ENCODE results near the gene ANLN. TPM values are rescaled to one million over a fixed set of nuclear protein-coding genes. Genes with fewer than 3 reads are reported as not detected.
A peak's percentile ranks its signal among the peaks of the same experiment; 100 is the strongest.

ANLN gene
- total RNA-seq, 1 donor from 2014 or later = 52.6 TPM

- DNase-seq (ENCODE audit: low read depth, low spot score) = no peak
Measured at GRCh38 chr7:36409180-36409579, 19.5 kb downstream of the ANLN start.

DNA sequence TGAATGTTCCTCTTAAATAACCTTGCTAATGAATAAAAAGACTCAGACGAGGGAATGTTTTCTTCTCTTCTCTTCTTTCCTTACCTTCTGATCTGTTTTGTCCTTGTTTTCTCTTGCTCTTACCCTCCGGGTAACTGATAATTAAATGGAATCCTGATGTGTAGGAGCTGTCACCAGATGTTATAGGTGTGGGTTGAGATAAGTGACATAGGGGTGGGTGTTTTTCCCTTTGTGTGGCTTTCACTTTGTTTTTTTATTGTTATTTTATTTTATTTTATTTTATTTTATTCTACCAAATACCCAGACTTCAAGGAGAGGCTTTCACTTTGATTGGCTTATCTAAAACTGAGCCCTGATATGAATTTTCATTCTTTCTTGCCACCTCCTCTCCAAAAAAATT, 25.5 kb downstream of the ANLN start:
- DNase-seq (ENCODE audit: low read depth, low spot score) = no peak

DNA sequence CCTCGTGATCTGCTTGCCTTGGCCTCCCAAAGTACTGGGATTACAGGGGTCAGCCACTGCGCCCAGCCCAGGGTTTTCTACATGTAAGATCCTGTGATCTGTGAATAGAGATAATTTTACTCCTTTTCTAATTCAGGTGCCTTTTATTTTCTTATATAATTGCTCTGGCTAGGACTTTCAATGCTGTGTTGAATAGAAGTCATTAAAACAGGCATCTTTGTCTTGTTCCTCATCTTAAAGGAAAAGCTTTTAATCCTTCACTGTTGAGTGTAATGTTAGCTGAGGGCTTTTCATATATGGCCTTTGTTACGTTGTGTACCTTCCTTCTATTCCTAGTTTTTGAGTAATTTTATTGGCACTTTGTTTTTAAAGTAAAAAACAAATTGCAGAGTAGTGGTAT, 26.6 kb downstream of the ANLN start:
- no peak for DNase-seq (ENCODE audit: low read depth, low spot score)

DNA sequence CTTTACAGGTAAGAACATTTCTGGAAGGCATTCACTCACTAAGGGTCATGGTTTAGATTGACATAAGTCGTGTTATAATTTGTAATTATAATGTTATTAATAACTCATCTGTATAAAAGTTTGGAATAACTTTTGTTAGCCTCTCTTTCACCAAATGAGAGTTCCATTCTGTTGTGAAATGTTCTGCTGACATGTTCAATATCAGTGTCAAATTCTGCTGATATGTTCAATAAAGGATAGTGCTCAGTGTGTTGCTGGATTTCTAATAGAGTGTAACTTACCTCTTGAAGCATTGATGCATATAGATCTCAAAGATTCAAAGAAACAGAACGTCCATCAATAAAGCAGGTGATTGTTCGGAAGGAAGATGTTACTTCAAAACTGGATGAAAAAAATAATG, 30.6 kb downstream of the ANLN start:
- no peak for DNase-seq (ENCODE audit: low read depth, low spot score)

- DNase-seq (ENCODE audit: low read depth, low spot score) = no peak
Measured at GRCh38 chr7:36422072-36422471, 32.4 kb downstream of the ANLN start.

GRCh38 chr7:36423633-36424032, 34.0 kb downstream of the ANLN start:
- DNase-seq (ENCODE audit: low read depth, low spot score) = no peak

- no peak for DNase-seq (ENCODE audit: low read depth, low spot score)
Measured at GRCh38 chr7:36430186-36430585, 40.5 kb downstream of the ANLN start.

DNA sequence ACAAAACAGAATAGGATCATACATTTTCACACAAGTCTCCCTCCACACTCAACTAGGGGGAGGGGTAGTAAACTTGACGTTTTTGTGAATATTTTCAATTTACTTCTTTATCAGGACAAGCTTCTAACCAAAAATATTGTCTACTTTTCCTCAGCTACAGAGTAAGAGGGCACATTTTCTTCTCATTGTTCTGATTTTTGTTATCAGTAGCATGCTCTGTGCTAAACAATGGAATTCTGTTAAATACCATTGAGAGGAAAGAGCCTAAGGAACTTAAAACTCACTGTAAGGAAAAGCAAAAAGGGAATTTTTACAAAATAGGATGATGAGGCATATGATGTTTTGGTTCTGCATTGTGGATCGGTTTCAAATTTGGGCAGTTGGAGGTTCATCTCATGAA, 41.2 kb downstream of the ANLN start:
- DNase-seq (ENCODE audit: low read depth, low spot score) = peak; percentile 4

GRCh38 chr7:36438211-36438610, 48.5 kb downstream of the ANLN start:
- DNase-seq (ENCODE audit: low read depth, low spot score) = no peak

- no peak for DNase-seq (ENCODE audit: low read depth, low spot score)
Measured at GRCh38 chr7:36439624-36440023, 50.0 kb downstream of the ANLN start.

DNA sequence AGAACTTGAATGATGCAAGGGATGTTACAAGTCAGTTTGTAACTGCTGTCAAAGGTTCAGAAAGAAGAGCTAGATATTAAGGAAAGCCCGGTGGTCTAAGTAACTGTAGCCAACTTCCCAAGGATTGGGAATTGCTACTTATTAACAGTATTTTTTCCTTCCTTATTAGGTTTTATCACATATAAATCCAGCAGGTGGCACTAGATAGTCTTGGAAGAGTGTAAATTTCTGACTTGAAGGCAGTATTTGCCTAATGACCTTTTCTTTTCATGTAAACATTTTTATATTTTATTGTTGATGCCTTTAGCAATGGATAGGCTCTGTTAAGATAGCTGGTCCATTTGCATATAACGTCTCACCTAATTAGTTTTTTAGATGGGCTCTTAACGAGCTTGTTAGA, 51.2 kb downstream of the ANLN start:
- DNase-seq (ENCODE audit: low read depth, low spot score) = peak; percentile 1

- DNase-seq (ENCODE audit: low read depth, low spot score) = no peak
Measured at GRCh38 chr7:36441344-36442022, 51.8 kb downstream of the ANLN start.

DNA sequence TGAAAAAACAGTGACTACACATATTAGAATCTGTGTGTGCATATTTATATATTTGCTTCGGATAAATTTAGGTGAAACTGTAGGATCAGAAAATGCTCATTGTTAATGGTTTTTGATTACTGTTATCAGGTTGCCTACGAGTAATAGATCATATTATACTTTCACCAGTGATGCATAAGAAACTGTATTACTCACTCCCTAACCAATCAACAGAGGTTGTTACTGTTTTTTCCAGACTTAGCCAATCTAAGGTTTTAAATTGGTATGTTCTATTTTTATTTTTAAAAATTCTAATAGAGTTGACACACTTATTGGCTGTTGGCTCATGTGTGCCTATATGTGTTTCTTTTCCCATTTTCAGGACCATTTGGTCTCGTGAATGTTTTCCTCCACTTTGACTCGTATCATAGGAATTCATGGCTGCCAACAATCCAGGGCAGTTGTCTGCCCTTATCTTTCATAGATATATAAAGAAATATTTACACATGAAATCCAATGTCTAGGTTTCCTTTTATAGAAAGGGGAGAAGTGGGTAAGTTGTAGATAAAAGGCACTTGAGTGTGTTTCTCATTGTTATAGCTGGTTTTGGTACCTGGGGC, 59.2 kb downstream of the ANLN start:
- no peak for DNase-seq (ENCODE audit: low read depth, low spot score)

DNA sequence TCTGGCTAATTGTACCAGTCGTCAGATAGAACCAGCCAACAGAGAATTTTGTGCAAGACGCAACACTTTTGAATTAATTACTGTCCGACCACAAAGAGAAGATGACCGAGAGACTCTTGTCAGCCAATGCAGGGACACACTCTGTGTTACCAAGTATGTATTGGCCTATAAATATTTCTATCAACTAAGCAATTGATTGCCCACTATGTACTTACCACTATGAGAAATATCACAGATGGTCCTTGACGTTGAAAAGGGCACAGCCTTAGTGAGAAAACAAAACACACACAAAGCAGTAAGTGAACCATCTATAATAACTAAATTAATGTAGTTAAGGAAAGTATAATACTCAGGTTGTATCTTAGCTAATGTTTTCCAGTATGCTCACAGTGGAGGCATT, 60.0 kb downstream of the ANLN start:
- DNase-seq (ENCODE audit: low read depth, low spot score) = no peak

- no peak for DNase-seq (ENCODE audit: low read depth, low spot score)
Measured at GRCh38 chr7:36453769-36454168, 64.1 kb downstream of the ANLN start.

GRCh38 chr7:36455646-36456045, 66.0 kb downstream of the ANLN start:
- no peak for DNase-seq (ENCODE audit: low read depth, low spot score)

GRCh38 chr7:36456138-36456537, 66.5 kb downstream of the ANLN start:
- no peak for DNase-seq (ENCODE audit: low read depth, low spot score)

GRCh38 chr7:36456548-36456947, 66.9 kb downstream of the ANLN start:
- DNase-seq (ENCODE audit: low read depth, low spot score) = no peak

DNA sequence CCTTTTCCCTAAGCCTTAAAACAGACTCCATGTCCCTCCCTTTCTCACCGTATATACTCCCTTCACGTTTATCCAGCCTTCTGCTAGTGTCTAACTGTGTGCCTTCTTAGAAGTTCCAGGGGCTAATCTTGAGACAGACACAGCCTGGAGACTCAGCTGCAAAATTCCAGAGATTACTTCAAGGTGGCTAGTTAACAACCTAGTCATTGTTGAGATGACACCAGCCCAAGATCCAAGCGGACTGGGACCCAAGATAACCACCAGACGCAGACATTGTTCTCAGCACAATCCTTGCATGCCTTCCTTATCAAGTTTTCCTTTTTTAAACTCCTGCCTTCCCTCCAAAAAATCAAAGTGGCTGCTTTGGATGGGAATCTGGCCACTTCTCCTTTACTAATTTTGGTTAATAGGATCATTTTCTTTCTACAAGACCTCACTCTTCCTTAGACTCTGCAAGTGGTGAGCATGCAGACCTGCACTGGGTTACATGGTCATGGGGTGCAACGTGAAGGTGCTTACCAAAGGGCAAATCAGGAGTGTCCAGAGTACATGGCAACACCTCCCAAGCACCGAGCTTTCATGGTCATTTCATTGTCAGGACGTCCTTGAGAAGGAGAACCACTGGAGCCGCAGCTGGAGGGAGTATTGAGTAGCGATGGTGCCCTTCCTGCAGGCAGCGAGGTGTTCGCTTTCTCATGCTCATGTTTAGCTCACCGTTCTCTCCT, 69.7 kb downstream of the ANLN start:
- DNase-seq (ENCODE audit: low read depth, low spot score) = no peak

DNA sequence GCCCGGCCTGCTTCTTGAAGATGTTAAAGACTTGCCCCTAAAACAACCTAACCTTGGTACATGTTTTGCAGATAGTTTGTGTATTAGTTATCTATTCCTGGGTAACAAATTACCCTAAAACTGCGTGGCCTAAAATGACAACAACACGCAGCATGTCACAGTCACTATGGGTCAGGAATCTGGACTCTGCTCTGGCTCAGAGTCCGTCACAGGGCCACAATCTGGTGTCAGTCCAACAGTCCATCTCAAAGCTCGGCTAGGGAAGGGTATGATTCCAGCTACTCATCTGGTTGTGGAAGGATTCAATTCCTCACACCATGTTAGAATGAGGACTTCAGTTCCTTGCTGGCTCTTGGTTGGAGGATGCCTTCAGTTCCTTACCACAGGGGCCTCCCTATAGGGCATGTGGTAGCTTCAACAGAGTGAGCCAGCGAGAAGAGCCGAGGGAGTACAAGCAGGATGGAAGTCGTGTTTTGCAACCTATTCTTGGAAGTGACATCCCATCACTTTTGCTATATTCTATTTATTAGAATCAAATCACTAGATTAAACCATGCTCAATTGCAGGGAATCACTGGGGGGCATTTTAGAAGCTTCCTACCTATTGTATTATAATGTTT, 71.3 kb downstream of the ANLN start:
- DNase-seq (ENCODE audit: low read depth, low spot score) = no peak

DNA sequence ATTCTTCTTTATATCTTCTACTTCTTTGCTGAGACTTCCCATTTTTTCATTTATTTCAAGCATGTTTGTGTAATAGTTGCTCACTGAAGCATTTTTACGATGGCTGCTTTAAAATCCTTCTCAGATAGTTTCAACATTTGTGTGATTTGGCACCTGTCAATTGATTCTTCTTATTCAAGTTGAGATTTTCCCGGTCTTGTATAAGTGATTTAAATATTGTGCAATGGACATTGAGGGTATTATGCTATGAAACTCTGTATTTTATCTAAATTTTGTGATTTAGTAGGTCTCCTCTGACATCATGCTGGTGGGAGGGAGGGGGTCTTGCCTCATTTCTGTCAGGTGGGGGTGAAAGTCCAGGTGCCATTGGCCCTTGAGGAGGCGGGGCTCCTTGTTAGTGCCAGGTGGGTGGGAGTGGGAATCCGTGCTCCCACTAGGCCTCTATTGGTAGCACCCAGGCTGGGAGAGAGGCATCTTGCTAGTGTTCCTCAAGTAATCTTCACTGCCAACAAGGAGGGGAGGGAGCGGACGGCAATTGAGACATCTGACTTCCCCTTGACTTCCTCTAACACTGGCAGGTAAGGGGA, 73.0 kb downstream of the ANLN start:
- DNase-seq (ENCODE audit: low read depth, low spot score) = no peak

GRCh38 chr7:36464271-36464670, 74.6 kb downstream of the ANLN start:
- no peak for DNase-seq (ENCODE audit: low read depth, low spot score)
